HepG2 (cell line): Measurements from ENCODE around the gene ZSWIM7. TPM values are rescaled to one million over a fixed set of nuclear protein-coding genes. Genes with fewer than 3 reads are reported as not detected.

Experiments used
- ATAC-seq: fragments of 200-7000 bp; cut with Tn5 transposase; 3 replicates; pipeline ENCODE4 v1.9.1; 2020; ENCODE audit warnings: mild to moderate bottlenecking, moderate library complexity
- BruUV-seq: library from RNA; stranded (reverse); fragments of 400-500 nt; replicated peaks from 2 replicates; lab custom pipeline; 2021; lab: Mats Ljungman, UMichigan
- CTCF ChIA-PET: fragments of 300-600 bp; formaldehyde crosslinking; extraction: SDS; loops from one replicate; lab custom pipeline; 2021; ENCODE audit warnings: low total read pairs, inconsistent platforms, low intra/inter-chr PET ratio; lab: Yijun Ruan, JAX
- POLR2A ChIA-PET: fragments of 350-600 bp; sonication (Branson Sonifier 250); formaldehyde crosslinking; loops from one replicate; lab custom pipeline; 2020; ENCODE audit warnings: antibody characterized with exemption, inconsistent platforms; lab: Yijun Ruan, JAX
- DNase-seq: peaks from one replicate; pipeline ENCODE4 v3.0.0-alpha.2; 2015; ENCODE audit warnings: low spot score
- FAIRE-seq: peaks from 3 replicates; lab custom pipeline; 2011; peaks lifted over from hg19 to GRCh38; lab: Jason Lieb, UNC
- H2AFZ ChIP-seq: one replicate; pipeline ENCODE4 v1.6.1; 2011; ENCODE audit warnings: low read length, inconsistent platforms
- H3K27ac ChIP-seq: fragments of 300-600 bp; 3 replicates; pipeline ENCODE4 v1.8.0; 2011; ENCODE audit warnings: mixed run types, mild to moderate bottlenecking, mixed read lengths, low read length, inconsistent platforms; ENCODE audit not compliant: insufficient read depth; ENCODE audit errors: extremely low read length
- H3K27me3 ChIP-seq, 2 experiments: fragments of 200-600 bp in 1 of 2; 2 replicates in 1 of 2; 3 replicates in 1 of 2; pipeline versions ENCODE4 v1.6.0 to v1.8.0; 2011; ENCODE audit warnings: low read length in 2 of 2, mild to moderate bottlenecking in 2 of 2, moderate library complexity in 2 of 2, inconsistent platforms in 1 of 2; ENCODE audit not compliant: insufficient read depth in 2 of 2, control insufficient read depth in 1 of 2
- H3K36me3 ChIP-seq, 2 experiments: fragments of 200-600 bp in 1 of 2; replicated peaks in 1 of 2; 2 replicates in 1 of 2; 3 replicates in 1 of 2; pipeline versions ENCODE4 v1.5.1 to v1.8.0; 2011; ENCODE audit warnings: low read length in 2 of 2, inconsistent platforms in 1 of 2; ENCODE audit not compliant: insufficient read depth in 2 of 2, control insufficient read depth in 1 of 2
- H3K4me1 ChIP-seq: 2 replicates; pipeline ENCODE4 v1.5.1; 2012; ENCODE audit warnings: low read length, inconsistent platforms; ENCODE audit not compliant: insufficient read depth
- H3K4me2 ChIP-seq: 2 replicates; pipeline ENCODE4 v1.6.0; 2011; ENCODE audit warnings: low read depth, low read length, inconsistent platforms
- H3K4me3 ChIP-seq, 3 experiments: fragments of 200-600 bp in 1 of 3; sonication (generic), shearing (Covaris generic) in 1 of 3; replicated peaks in 1 of 3; 2 replicates each; pipeline ENCODE4 v1.5.1; 2011 to 2016; ENCODE audit warnings: low read length in 3 of 3, inconsistent platforms in 2 of 3, low read depth in 2 of 3, mild to moderate bottlenecking in 2 of 3, control low read depth in 1 of 3, mixed read lengths in 1 of 3; ENCODE audit not compliant: insufficient read depth in 1 of 3
- H3K79me2 ChIP-seq: one replicate; pipeline ENCODE4 v1.6.1; 2011; ENCODE audit warnings: low read length, inconsistent platforms; ENCODE audit not compliant: insufficient read depth
- H3K9ac ChIP-seq: 2 replicates; pipeline ENCODE4 v1.6.0; 2011; ENCODE audit warnings: mild to moderate bottlenecking, low read depth, low read length, inconsistent platforms; ENCODE audit not compliant: insufficient read depth
- H3K9me3 ChIP-seq: 2 replicates; pipeline ENCODE4 v1.5.1; 2012; ENCODE audit warnings: mild to moderate bottlenecking, low read length
- H4K20me1 ChIP-seq: 2 replicates; pipeline ENCODE4 v1.6.0; 2011; ENCODE audit warnings: inconsistent platforms, mild to moderate bottlenecking, low read length, moderate library complexity; ENCODE audit not compliant: insufficient read depth
- AGO2 ChIP-seq: fragments of 200-400 bp; formaldehyde crosslinking; optimal IDR thresholded peaks from 2 replicates; pipeline ENCODE3; 2017; ENCODE audit warnings: mild to moderate bottlenecking, low read depth, low read length, moderate library complexity
- ERF ChIP-seq: IDR thresholded peaks from 2 replicates; pipeline ENCODE4 v1.6.1; 2018; ENCODE audit warnings: missing biosample characterization, missing genetic modification reagents
- POLR2AphosphoS5 ChIP-seq: IDR thresholded peaks from 2 replicates; pipeline ENCODE4 v1.6.1; 2012; ENCODE audit warnings: low read depth, low read length
- POLR2G ChIP-seq: fragments of 200-400 bp; formaldehyde crosslinking; IDR thresholded peaks from 2 replicates; pipeline ENCODE4 v1.6.1; 2018; ENCODE audit warnings: mild to moderate bottlenecking, low read depth, low read length, moderate library complexity
- RBM22 ChIP-seq: fragments of 200-400 bp; formaldehyde crosslinking; optimal IDR thresholded peaks from 2 replicates; pipeline ENCODE3; 2017; ENCODE audit warnings: mild to moderate bottlenecking, low read length, moderate library complexity
- SRY ChIP-seq: sonication (generic); formaldehyde crosslinking; IDR thresholded peaks from 2 replicates; pipeline ENCODE4 v1.8.0; 2022; ENCODE audit warnings: mild to moderate bottlenecking, missing genetic modification reagents
- U2AF2 ChIP-seq: fragments of 200-400 bp; formaldehyde crosslinking; IDR thresholded peaks from 2 replicates; pipeline ENCODE4 v1.6.1; 2017; ENCODE audit warnings: low read depth, mild to moderate bottlenecking, low read length
- ZNF326 ChIP-seq: sonication (generic); formaldehyde crosslinking; IDR thresholded peaks from 2 replicates; pipeline ENCODE4 v1.4.0; 2020; ENCODE audit warnings: missing genetic modification reagents, borderline replicate concordance
- ZNF629 ChIP-seq: sonication (generic); formaldehyde crosslinking; conservative IDR thresholded peaks from 2 replicates; pipeline ENCODE4 v1.5.0; 2020; ENCODE audit warnings: missing genetic modification reagents
- WGBS: methylation state at CpG from one replicate; pipeline ENCODE4 v1.1.6; 2017; ENCODE audit warnings: low lambda C conversion rate; 5-methylcytosine and 5-hydroxymethylcytosine counted together
- in situ Hi-C: cut with HindIII; loops from 2 replicates; pipeline ENCODE4 v1.10.0; 2017; ENCODE audit warnings: low pct_unique_long_range_greater_than_20kb; ENCODE audit not compliant: extremely low pct_ligation_motif_present
- intact Hi-C: fragments of 100-400 bp; cut with micrococcal nuclease; formaldehyde crosslinking; loops from one replicate; pipeline ENCODE4 v1.10.0; 2022; ENCODE audit not compliant: unreplicated experiment
- polyA plus RNA-seq, 8 experiments: library from polyadenylated mRNA; depleted of rRNA in 3 of 8; stranded (reverse) in 7 of 8; unstranded in 1 of 8; fragments of >200 nt; fragmentation: Illumina TruSeq in 4 of 8; extraction: Trizol in 4 of 8; gene quantifications; 2 replicates each; pipeline versions ENCODE4 v1.2.1 to v1.2.3, GENCODE V29; 2011 to 2016; ENCODE audit warnings: low read depth in 4 of 8, missing spikeins in 1 of 8, mixed read lengths in 1 of 8; ENCODE audit not compliant: insufficient read depth in 1 of 8
- total RNA-seq, 5 experiments: library from RNA; depleted of rRNA; stranded (reverse); fragments of >200 nt; fragmentation: Illumina TruSeq; extraction: Trizol; gene quantifications; 2 replicates each; pipeline ENCODE4 v1.2.3, GENCODE V29; 2016; ENCODE audit warnings: low read depth in 1 of 5
- TF ChIP-seq, protein P1 (sequence below): sonication (generic); formaldehyde crosslinking; IDR thresholded peaks from 2 replicates; pipeline ENCODE4 v1.4.0; 2020; ENCODE audit warnings: missing genetic modification reagents, borderline replicate concordance
- TF ChIP-seq, protein P2 (sequence below): sonication (generic); formaldehyde crosslinking; IDR thresholded peaks from 2 replicates; pipeline ENCODE4 v1.4.0; 2020; ENCODE audit warnings: missing genetic modification reagents

The ZSWIM7 gene
- total and polyA plus RNA-seq, 2 of the 13 experiments (the other 11 are each of a cell fraction or from before 2014, with no cell fraction given) = 13.1 to 28.1 TPM

DNA sequence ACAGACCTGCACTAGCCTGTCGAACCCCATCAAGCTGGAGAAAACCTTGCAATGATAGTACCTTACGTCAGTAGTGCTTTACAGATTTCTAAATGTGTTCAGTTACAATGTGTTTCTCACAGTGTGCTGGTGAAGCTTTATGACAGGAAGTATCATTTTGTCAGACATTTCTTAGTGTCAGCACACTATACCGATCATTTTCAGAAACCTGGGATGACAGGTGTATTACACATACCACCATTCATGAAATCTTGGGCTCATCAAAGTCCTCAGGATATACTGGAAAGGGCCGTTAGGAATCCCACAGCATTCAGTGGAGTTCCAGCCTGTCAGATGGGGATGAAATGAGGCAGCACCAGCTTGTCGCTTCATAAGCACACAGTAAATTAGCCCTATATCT, 27.4 kb upstream of the ZSWIM7 start:
- BruUV-seq = no TSS peak
- Histone ChIP-seq H3K4me3 (no peak overlapping the region), H3K4me1 (peaks cover 7% of the 10 kb centered on the region; the same call in 1 of the 2 replicates), H3K27me3 (no peaks in the 10 kb centered on the region), H3K36me3 (peaks cover 21 to 76% of the 10 kb centered on the region in 2 experiments), H4K20me1 (no peaks in the 10 kb centered on the region), H3K9me3 (no peaks in the 10 kb centered on the region), H3K9ac (no peak overlapping the region), H3K27ac (no peak overlapping the region), H3K4me2 (no peak overlapping the region), H2AFZ (no peak overlapping the region), H3K79me2 (no peaks in the 10 kb centered on the region)
- FAIRE-seq (no peak), ATAC-seq (no peak; the same call in 2 of the 3 replicates), DNase-seq (no peak)
- intact Hi-C loops (no loop called here), in situ Hi-C loops (no loop called here)
- peak; percentile 56 for TF ChIP-seq AGO2
- no peak for TF ChIP-seq U2AF2
- TF ChIP-seq, protein P1, sequence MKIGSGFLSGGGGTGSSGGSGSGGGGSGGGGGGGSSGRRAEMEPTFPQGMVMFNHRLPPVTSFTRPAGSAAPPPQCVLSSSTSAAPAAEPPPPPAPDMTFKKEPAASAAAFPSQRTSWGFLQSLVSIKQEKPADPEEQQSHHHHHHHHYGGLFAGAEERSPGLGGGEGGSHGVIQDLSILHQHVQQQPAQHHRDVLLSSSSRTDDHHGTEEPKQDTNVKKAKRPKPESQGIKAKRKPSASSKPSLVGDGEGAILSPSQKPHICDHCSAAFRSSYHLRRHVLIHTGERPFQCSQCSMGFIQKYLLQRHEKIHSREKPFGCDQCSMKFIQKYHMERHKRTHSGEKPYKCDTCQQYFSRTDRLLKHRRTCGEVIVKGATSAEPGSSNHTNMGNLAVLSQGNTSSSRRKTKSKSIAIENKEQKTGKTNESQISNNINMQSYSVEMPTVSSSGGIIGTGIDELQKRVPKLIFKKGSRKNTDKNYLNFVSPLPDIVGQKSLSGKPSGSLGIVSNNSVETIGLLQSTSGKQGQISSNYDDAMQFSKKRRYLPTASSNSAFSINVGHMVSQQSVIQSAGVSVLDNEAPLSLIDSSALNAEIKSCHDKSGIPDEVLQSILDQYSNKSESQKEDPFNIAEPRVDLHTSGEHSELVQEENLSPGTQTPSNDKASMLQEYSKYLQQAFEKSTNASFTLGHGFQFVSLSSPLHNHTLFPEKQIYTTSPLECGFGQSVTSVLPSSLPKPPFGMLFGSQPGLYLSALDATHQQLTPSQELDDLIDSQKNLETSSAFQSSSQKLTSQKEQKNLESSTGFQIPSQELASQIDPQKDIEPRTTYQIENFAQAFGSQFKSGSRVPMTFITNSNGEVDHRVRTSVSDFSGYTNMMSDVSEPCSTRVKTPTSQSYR (CRISPR knock-in tag) = no peak
- peak; percentile 6; the same call in 1 of the 2 replicates for TF ChIP-seq POLR2AphosphoS5
- 94% methylated on average over 5 of the region's 5 CpGs for whole genome bisulfite sequencing
- POLR2A ChIA-PET = no interaction called here
- CTCF ChIA-PET = no interaction called here

DNA sequence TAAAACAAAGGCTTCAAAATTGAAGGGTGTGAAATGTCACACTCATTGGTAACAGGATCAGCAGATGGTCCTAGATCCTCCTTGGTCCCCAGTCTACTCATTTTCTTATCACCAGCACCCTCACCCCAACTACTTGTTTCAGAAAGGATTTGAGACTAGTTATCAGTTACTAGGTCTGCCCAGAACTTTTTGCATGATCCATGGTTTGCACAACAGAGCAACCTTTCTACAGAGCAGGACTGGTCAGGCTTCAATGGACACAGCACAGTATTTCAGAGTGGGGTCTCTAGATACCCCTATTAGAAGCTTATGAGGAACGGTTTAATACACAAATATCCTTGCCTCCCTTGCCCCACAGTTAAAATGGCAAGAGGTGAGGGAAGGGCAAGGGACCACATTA, 25.7 kb upstream of the ZSWIM7 start:
- ATAC-seq (no peak), DNase-seq (no peak), FAIRE-seq (no peak)
- Histone ChIP-seq H3K27me3 (no peaks in the 10 kb centered on the region), H3K4me1 (peaks cover 7% of the 10 kb centered on the region; the same call in 1 of the 2 replicates), H3K9me3 (no peaks in the 10 kb centered on the region), H3K79me2 (peaks cover 6% of the 10 kb centered on the region), H2AFZ (no peak overlapping the region), H3K9ac (no peak overlapping the region), H3K27ac (no peak overlapping the region), H3K36me3 (peaks cover 19 to 73% of the 10 kb centered on the region in 2 experiments), H3K4me2 (no peak overlapping the region), H4K20me1 (no peaks in the 10 kb centered on the region), H3K4me3 (no peak overlapping the region)
- POLR2A ChIA-PET = no interaction called here
- CTCF ChIA-PET = no interaction called here
- 100% methylated on average over 1 of the region's 1 CpG for WGBS
- no TSS peak for BruUV-seq
- in situ Hi-C loops (no loop called here), intact Hi-C loops (no loop called here)
- no peak for TF ChIP-seq ERF
- TF ChIP-seq, protein P2, sequence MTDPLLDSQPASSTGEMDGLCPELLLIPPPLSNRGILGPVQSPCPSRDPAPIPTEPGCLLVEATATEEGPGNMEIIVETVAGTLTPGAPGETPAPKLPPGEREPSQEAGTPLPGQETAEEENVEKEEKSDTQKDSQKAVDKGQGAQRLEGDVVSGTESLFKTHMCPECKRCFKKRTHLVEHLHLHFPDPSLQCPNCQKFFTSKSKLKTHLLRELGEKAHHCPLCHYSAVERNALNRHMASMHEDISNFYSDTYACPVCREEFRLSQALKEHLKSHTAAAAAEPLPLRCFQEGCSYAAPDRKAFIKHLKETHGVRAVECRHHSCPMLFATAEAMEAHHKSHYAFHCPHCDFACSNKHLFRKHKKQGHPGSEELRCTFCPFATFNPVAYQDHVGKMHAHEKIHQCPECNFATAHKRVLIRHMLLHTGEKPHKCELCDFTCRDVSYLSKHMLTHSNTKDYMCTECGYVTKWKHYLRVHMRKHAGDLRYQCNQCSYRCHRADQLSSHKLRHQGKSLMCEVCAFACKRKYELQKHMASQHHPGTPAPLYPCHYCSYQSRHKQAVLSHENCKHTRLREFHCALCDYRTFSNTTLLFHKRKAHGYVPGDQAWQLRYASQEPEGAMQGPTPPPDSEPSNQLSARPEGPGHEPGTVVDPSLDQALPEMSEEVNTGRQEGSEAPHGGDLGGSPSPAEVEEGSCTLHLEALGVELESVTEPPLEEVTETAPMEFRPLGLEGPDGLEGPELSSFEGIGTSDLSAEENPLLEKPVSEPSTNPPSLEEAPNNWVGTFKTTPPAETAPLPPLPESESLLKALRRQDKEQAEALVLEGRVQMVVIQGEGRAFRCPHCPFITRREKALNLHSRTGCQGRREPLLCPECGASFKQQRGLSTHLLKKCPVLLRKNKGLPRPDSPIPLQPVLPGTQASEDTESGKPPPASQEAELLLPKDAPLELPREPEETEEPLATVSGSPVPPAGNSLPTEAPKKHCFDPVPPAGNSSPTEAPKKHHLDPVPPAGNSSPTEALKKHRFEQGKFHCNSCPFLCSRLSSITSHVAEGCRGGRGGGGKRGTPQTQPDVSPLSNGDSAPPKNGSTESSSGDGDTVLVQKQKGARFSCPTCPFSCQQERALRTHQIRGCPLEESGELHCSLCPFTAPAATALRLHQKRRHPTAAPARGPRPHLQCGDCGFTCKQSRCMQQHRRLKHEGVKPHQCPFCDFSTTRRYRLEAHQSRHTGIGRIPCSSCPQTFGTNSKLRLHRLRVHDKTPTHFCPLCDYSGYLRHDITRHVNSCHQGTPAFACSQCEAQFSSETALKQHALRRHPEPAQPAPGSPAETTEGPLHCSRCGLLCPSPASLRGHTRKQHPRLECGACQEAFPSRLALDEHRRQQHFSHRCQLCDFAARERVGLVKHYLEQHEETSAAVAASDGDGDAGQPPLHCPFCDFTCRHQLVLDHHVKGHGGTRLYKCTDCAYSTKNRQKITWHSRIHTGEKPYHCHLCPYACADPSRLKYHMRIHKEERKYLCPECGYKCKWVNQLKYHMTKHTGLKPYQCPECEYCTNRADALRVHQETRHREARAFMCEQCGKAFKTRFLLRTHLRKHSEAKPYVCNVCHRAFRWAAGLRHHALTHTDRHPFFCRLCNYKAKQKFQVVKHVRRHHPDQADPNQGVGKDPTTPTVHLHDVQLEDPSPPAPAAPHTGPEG = no peak
- TF ChIP-seq RBM22 = peak; percentile 21
- TF ChIP-seq POLR2G = 0 out of 2 replicates have a peak, but pooled peaks have one; percentile 31
- no peak for TF ChIP-seq SRY
- TF ChIP-seq ZNF629 = no peak
- TF ChIP-seq ZNF326 (CRISPR knock-in tag) = no peak
